H1 (cell line): ENCODE measurements around the gene ANKUB1. TPM values are rescaled to one million over a fixed set of nuclear protein-coding genes. Genes with fewer than 3 reads are reported as not detected.

Experiments
- CTCF ChIA-PET: fragments of 300-600 bp; sonication (Branson Sonifier 250); formaldehyde crosslinking; loops from one replicate; lab custom pipeline; 2021; ENCODE audit not compliant: partially characterized antibody; lab: Charles Lee
- POLR2A ChIA-PET: fragments of 300-600 bp; sonication (Branson Sonifier 250); formaldehyde crosslinking; loops from one replicate; lab custom pipeline; 2021; ENCODE audit warnings: inconsistent platforms; ENCODE audit not compliant: partially characterized antibody; lab: Charles Lee
- DNase-seq, 2 experiments: peaks; one replicate each; pipeline versions ENCODE4 v3.0.0 to v3.0.0-alpha.2; 2010 to 2022; ENCODE audit warnings: low spot score in 2 of 2, low read depth in 1 of 2, mixed read lengths in 1 of 2
- FAIRE-seq: peaks from 2 replicates; lab custom pipeline; 2011; peaks lifted over from hg19 to GRCh38; lab: Jason Lieb, UNC
- H2AFZ ChIP-seq: 2 replicates; pipeline ENCODE4 v1.8.1; 2012; ENCODE audit warnings: low read length, inconsistent platforms
- H2AK5ac ChIP-seq: 2 replicates; pipeline ENCODE4 v1.6.1; 2013; ENCODE audit warnings: low read depth, low read length
- H2BK120ac ChIP-seq: replicated peaks from 2 replicates; pipeline ENCODE3; 2013; ENCODE audit warnings: low read depth, low read length, inconsistent platforms
- H2BK12ac ChIP-seq: 2 replicates; pipeline ENCODE4 v1.6.1; 2013; ENCODE audit warnings: low read depth, low read length
- H2BK15ac ChIP-seq: 2 replicates; pipeline ENCODE4 v1.6.1; 2013; ENCODE audit warnings: low read length
- H2BK20ac ChIP-seq: 2 replicates; pipeline ENCODE4 v1.6.1; 2013; ENCODE audit warnings: low read length
- H2BK5ac ChIP-seq: 2 replicates; pipeline ENCODE4 v1.6.1; 2013; ENCODE audit warnings: low read depth, low read length
- H3K14ac ChIP-seq: 2 replicates; pipeline ENCODE4 v1.6.1; 2013; ENCODE audit warnings: inconsistent platforms; ENCODE audit not compliant: insufficient read length
- H3K18ac ChIP-seq: 2 replicates; pipeline ENCODE4 v1.6.1; 2013; ENCODE audit warnings: low read length; ENCODE audit errors: extremely low read depth
- H3K23ac ChIP-seq: 2 replicates; pipeline ENCODE4 v1.6.1; 2013; ENCODE audit warnings: inconsistent platforms; ENCODE audit not compliant: insufficient read length
- H3K23me2 ChIP-seq: 2 replicates; pipeline ENCODE4 v1.6.1; 2013; ENCODE audit warnings: low read depth, low read length
- H3K27ac ChIP-seq: 2 replicates; pipeline ENCODE4 v1.6.1; 2011; ENCODE audit warnings: low read depth, low read length, inconsistent platforms
- H3K27me3 ChIP-seq, 4 experiments: replicated peaks in 1 of 4; 1 replicate in 1 of 4; 2 replicates in 3 of 4; pipeline versions ENCODE4 v1.6.1 to v1.8.1; 2011 to 2013; ENCODE audit warnings: low read length in 3 of 4, mild to moderate bottlenecking in 3 of 4, inconsistent platforms in 2 of 4, mixed read lengths in 2 of 4, moderate library complexity in 1 of 4; ENCODE audit not compliant: control insufficient read depth in 3 of 4, insufficient read depth in 3 of 4; ENCODE audit errors: extremely low read depth in 1 of 4
- H3K36me3 ChIP-seq, 4 experiments: 2 replicates each; pipeline versions ENCODE4 v1.6.1 to v1.8.1; 2011 to 2013; ENCODE audit warnings: mild to moderate bottlenecking in 4 of 4, low read length in 3 of 4, moderate library complexity in 2 of 4, control low read depth in 1 of 4, inconsistent platforms in 1 of 4; ENCODE audit not compliant: insufficient read depth in 4 of 4, control insufficient read depth in 2 of 4
- H3K4ac ChIP-seq: replicated peaks from 2 replicates; pipeline ENCODE3; 2013; ENCODE audit warnings: low read length, low read depth, mixed read lengths, inconsistent platforms; ENCODE audit not compliant: insufficient read length
- H3K4me1 ChIP-seq, 4 experiments: replicated peaks in 1 of 4; 1 replicate in 1 of 4; 2 replicates in 3 of 4; pipeline versions ENCODE4 v1.6.1 to v1.8.1; 2011 to 2013; ENCODE audit warnings: low read length in 3 of 4, inconsistent platforms in 2 of 4, mixed read lengths in 1 of 4; ENCODE audit not compliant: insufficient read depth in 4 of 4, control insufficient read depth in 3 of 4
- H3K4me2 ChIP-seq, 2 experiments: 2 replicates each; pipeline versions ENCODE4 v1.6.1 to v1.8.1; 2011 to 2013; ENCODE audit warnings: low read depth in 2 of 2, low read length in 2 of 2, control low read depth in 1 of 2, inconsistent platforms in 1 of 2, mild to moderate bottlenecking in 1 of 2; ENCODE audit not compliant: insufficient read depth in 1 of 2
- H3K4me3 ChIP-seq, 4 experiments: fragments of 200-600, 300-600 bp in 1 of 4; sonication (generic), shearing (Covaris generic), sonication (Bioruptor Twin) in 1 of 4; 2 replicates each; pipeline versions ENCODE4 v1.5.1 to v1.8.1; 2011 to 2016; ENCODE audit warnings: low read length in 4 of 4, low read depth in 3 of 4, control low read depth in 2 of 4, inconsistent platforms in 2 of 4, mild to moderate bottlenecking in 2 of 4, mixed read lengths in 1 of 4, moderate library complexity in 1 of 4; ENCODE audit not compliant: insufficient read depth in 2 of 4; ENCODE audit errors: extremely low read depth in 1 of 4
- H3K56ac ChIP-seq: replicated peaks from 2 replicates; pipeline ENCODE3; 2013; ENCODE audit warnings: low read depth, mild to moderate bottlenecking, mixed read lengths, low read length, inconsistent platforms; ENCODE audit not compliant: insufficient read length
- H3K79me1 ChIP-seq: 2 replicates; pipeline ENCODE4 v1.6.1; 2013; ENCODE audit warnings: low read depth, low read length, control low read depth
- H3K79me2 ChIP-seq, 2 experiments: 2 replicates each; pipeline versions ENCODE4 v1.6.1 to v1.8.1; 2012 to 2013; ENCODE audit warnings: low read length in 2 of 2, mild to moderate bottlenecking in 2 of 2, inconsistent platforms in 1 of 2; ENCODE audit not compliant: insufficient read depth in 2 of 2, control insufficient read depth in 1 of 2
- H3K9ac ChIP-seq, 4 experiments: replicated peaks in 1 of 4; 1 replicate in 1 of 4; 2 replicates in 3 of 4; pipeline versions ENCODE4 v1.6.1 to v1.8.1; 2011 to 2013; ENCODE audit warnings: low read depth in 3 of 4, low read length in 3 of 4, control low read depth in 2 of 4, mild to moderate bottlenecking in 2 of 4, moderate library complexity in 2 of 4, inconsistent platforms in 1 of 4; ENCODE audit errors: extremely low read depth in 1 of 4
- H3K9me3 ChIP-seq, 2 experiments: 2 replicates each; pipeline versions ENCODE4 v1.6.1 to v1.8.1; 2012 to 2013; ENCODE audit warnings: mild to moderate bottlenecking in 2 of 2, moderate library complexity in 2 of 2, control low read depth in 1 of 2, inconsistent platforms in 1 of 2, low read depth in 1 of 2, low read length in 1 of 2, mixed read lengths in 1 of 2; ENCODE audit not compliant: insufficient read depth in 2 of 2
- H4K20me1 ChIP-seq, 2 experiments: replicated peaks in 1 of 2; 2 replicates each; pipeline versions ENCODE3 to v1.8.1; 2011 to 2013; ENCODE audit warnings: inconsistent platforms in 2 of 2, low read length in 2 of 2, mild to moderate bottlenecking in 1 of 2; ENCODE audit not compliant: insufficient read depth in 2 of 2, control insufficient read depth in 1 of 2
- H4K5ac ChIP-seq: 2 replicates; pipeline ENCODE4 v1.6.1; 2013; ENCODE audit warnings: low read length, low read depth, mixed read lengths, inconsistent platforms; ENCODE audit not compliant: insufficient read length
- H4K8ac ChIP-seq: 2 replicates; pipeline ENCODE4 v1.8.0; 2013; ENCODE audit warnings: mild to moderate bottlenecking, moderate library complexity, low read length, inconsistent platforms; ENCODE audit not compliant: insufficient read depth; ENCODE audit errors: extremely low read depth
- H4K91ac ChIP-seq: replicated peaks from 2 replicates; pipeline ENCODE3; 2013; ENCODE audit warnings: low read length, mixed read lengths, inconsistent platforms; ENCODE audit not compliant: insufficient read length
- PHF8 ChIP-seq: fragments of 200-600 bp; sonication (generic); conservative IDR thresholded peaks from 2 replicates; pipeline ENCODE4 v1.7.1; 2012; ENCODE audit warnings: low read depth, mild to moderate bottlenecking, inconsistent platforms, low read length, moderate library complexity
- POLR2AphosphoS5 ChIP-seq: IDR thresholded peaks from 2 replicates; pipeline ENCODE4 v1.6.1; 2011; ENCODE audit warnings: low read depth, low read length
- RAD21 ChIP-seq, 2 experiments: IDR thresholded peaks in 1 of 2; conservative IDR thresholded peaks in 1 of 2; 2 replicates each; pipeline ENCODE4 v1.6.1; 2011; ENCODE audit warnings: low read depth in 2 of 2, low read length in 2 of 2, improper control_type of control experiment in 1 of 2, inconsistent platforms in 1 of 2, mild to moderate bottlenecking in 1 of 2, moderate library complexity in 1 of 2
- WGBS, 2 experiments: shearing (Covaris generic) in 1 of 2; methylation state at CpG; one replicate each; pipeline versions ENCODE4 v1.1.6 to v1.1.7; 2013 to 2015; ENCODE audit warnings: low lambda C conversion rate in 2 of 2, mixed read lengths in 2 of 2, inconsistent platforms in 1 of 2, low coverage in 1 of 2, missing lambda C conversion rate in 1 of 2; ENCODE audit not compliant: insufficient replicate concordance in 2 of 2, insufficient coverage in 1 of 2, insufficient read length in 1 of 2; ENCODE audit errors: extremely low coverage in 1 of 2, missing lambda C conversion rate in 1 of 2; 5-methylcytosine and 5-hydroxymethylcytosine counted together
- polyA plus RNA-seq, 7 experiments: library from polyadenylated mRNA; depleted of rRNA in 3 of 7; stranded (reverse) in 5 of 7; unstranded in 2 of 7; fragments of >200 nt in 5 of 7; fragments of 200-250 nt in 2 of 7; gene quantifications; 1 replicate in 5 of 7; 2 replicates in 1 of 7; 4 replicates in 1 of 7; pipeline versions ENCODE4 v1.2.1 to v1.2.3, GENCODE V29; 2011 to 2013; ENCODE audit warnings: missing spikeins in 2 of 7, mixed read lengths in 2 of 7
- total RNA-seq: library from RNA; stranded (reverse); fragmentation: NEBNext Ultra II Directional; extraction: Animal tissue kit (Norgen Biotek cat#: 25700); gene quantifications from 2 replicates; pipeline ENCODE4 v1.2.1, GENCODE V29; 2021
- TF ChIP-seq, protein P1 (sequence below), 3 experiments: IDR thresholded peaks; 1 replicate in 2 of 3; 2 replicates in 1 of 3; pipeline versions ENCODE4 v1.5.1 to v1.6.1; 2011; ENCODE audit warnings: low read length in 3 of 3, mild to moderate bottlenecking in 3 of 3, inconsistent platforms in 2 of 3, low read depth in 1 of 3, moderate library complexity in 1 of 3; ENCODE audit not compliant: insufficient read depth in 1 of 3; ENCODE audit errors: control extremely low read depth in 1 of 3

ANKUB1 gene
- total and polyA plus RNA-seq, 2 of the 8 experiments (the other 6 are each of a cell fraction or from before 2014, with no cell fraction given): not detected

GRCh38 chr3:149765762-149766334 lies 26.5 kb downstream of the ANKUB1 start:
- no peak overlapping the region for H2BK5ac ChIP-seq
- no peaks in the 10 kb centered on the region for H3K36me3 ChIP-seq
- H3K4me2 ChIP-seq: no peak overlapping the region
- DNase-seq (no peak), FAIRE-seq (peak; percentile 71)
- no peak overlapping the region for H2BK12ac ChIP-seq
- 70% methylated on average over 2 of the region's 2 CpGs; no CpG with 5 or more reads in 1 of the 2 experiments for WGBS, 2 experiments
- no peaks in the 10 kb centered on the region for H3K79me2 ChIP-seq
- H4K8ac ChIP-seq: no peak overlapping the region
- no peak overlapping the region for H2BK15ac ChIP-seq
- TF ChIP-seq RAD21 (IDR thresholded peaks at IDR 0.05 in 1 of 2, conservative IDR thresholded peaks at IDR 0.05 in 1 of 2; ENCODE audit: low read depth in 2 of 2, low read length in 2 of 2) (peak; percentile 53 to 63), POLR2AphosphoS5 (no peak), PHF8 (no peak)
- TF ChIP-seq, protein P1, sequence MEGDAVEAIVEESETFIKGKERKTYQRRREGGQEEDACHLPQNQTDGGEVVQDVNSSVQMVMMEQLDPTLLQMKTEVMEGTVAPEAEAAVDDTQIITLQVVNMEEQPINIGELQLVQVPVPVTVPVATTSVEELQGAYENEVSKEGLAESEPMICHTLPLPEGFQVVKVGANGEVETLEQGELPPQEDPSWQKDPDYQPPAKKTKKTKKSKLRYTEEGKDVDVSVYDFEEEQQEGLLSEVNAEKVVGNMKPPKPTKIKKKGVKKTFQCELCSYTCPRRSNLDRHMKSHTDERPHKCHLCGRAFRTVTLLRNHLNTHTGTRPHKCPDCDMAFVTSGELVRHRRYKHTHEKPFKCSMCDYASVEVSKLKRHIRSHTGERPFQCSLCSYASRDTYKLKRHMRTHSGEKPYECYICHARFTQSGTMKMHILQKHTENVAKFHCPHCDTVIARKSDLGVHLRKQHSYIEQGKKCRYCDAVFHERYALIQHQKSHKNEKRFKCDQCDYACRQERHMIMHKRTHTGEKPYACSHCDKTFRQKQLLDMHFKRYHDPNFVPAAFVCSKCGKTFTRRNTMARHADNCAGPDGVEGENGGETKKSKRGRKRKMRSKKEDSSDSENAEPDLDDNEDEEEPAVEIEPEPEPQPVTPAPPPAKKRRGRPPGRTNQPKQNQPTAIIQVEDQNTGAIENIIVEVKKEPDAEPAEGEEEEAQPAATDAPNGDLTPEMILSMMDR (IDR thresholded peaks at IDR 0.05; ENCODE audit: control extremely low read depth in 1 of 3, insufficient read depth in 1 of 3, low read depth in 1 of 3, low read length in 3 of 3): peak in 2 of 3 experiments; percentile 52 to 59; a peak in 2 of 4 replicates
- H3K4me3 ChIP-seq: no peak overlapping the region
- no peak overlapping the region for H4K91ac ChIP-seq
- no peaks in the 10 kb centered on the region; the same call in 1 of the 2 replicates for H3K23me2 ChIP-seq
- no peak overlapping the region for H3K56ac ChIP-seq
- ChIA-PET POLR2A (interaction anchor here (1.4 kb wide), 1 partner anchor 43 kb away, joined by 3 read pairs; no protein-coding TSS in a partner anchor), CTCF (interaction anchor here (0.5 to 4.6 kb wide), 24 partner anchors 9 to 758 kb away, joined by 3 to 40 read pairs (median 4); partner anchors contain the start of gene COMMD2)
- no peak overlapping the region for H3K18ac ChIP-seq
- no peak overlapping the region for H2BK20ac ChIP-seq
- H3K27ac ChIP-seq: no peak overlapping the region
- H3K4me1 ChIP-seq: no peaks in the 10 kb centered on the region
- no peaks in the 10 kb centered on the region for H4K20me1 ChIP-seq
- H4K5ac ChIP-seq: no peak overlapping the region
- H3K9ac ChIP-seq: no peak overlapping the region
- no peak overlapping the region for H3K23ac ChIP-seq
- no peak overlapping the region for H3K14ac ChIP-seq
- H3K9me3 ChIP-seq: no peaks in the 10 kb centered on the region
- no peak overlapping the region for H3K4ac ChIP-seq
- no peak overlapping the region for H2AFZ ChIP-seq
- H2AK5ac ChIP-seq: no peak overlapping the region
- no peaks in the 10 kb centered on the region for H3K27me3 ChIP-seq
- H3K79me1 ChIP-seq: no peaks in the 10 kb centered on the region
- no peak overlapping the region for H2BK120ac ChIP-seq
